SKM-1 treated with dmso at 0.1 percent for 144 hours (cell line): ENCODE results near the gene GOT2.
A peak's percentile ranks its signal among the peaks of the same experiment; 100 is the strongest.
"Not testable (repeated sequence)": the region's sequence is repeated elsewhere in the genome, so short reads cannot be mapped to it uniquely, and the experiment has no call there.

Experiments
- DNase-seq: peaks from one replicate; lab custom pipeline; 2025; ENCODE audit not compliant: unreplicated experiment; lab: John Stamatoyannopoulos, UW

Gene GOT2

GRCh38 chr16:58733671-58734458 is at the start of gene GOT2:
TSS of gene GOT2 (minus strand) at chr16:58734316. CDS start at chr16:58734228, 88 bp downstream.
- peak; percentile 80 for DNase-seq

- not testable (repeated sequence) for DNase-seq
These were observed 45.2 kb upstream of the GOT2 start for GRCh38 chr16:58779291-58779690.

DNA sequence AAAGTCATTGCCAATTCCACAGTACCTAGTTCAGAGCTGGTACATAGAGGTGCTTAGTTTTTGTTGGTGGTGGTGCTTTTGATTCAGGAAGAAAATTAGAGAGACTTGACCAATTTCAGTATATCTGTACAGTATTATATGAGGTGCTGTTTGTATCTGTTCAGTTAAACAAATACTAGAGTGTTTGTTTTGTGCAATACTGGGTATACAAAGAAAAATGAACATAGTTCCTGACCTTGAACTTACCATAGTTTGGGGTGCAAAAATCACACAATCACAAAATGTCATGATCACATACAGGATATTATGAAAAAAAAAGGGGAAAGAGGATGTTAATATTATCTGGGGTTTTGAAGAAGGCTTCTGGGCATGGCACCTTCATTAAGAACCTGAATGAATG is 39.8 kb upstream of the GOT2 start:
- no peak for DNase-seq

- no peak for DNase-seq
These were observed 34.0 kb upstream of the GOT2 start for GRCh38 chr16:58768145-58768544.

DNA sequence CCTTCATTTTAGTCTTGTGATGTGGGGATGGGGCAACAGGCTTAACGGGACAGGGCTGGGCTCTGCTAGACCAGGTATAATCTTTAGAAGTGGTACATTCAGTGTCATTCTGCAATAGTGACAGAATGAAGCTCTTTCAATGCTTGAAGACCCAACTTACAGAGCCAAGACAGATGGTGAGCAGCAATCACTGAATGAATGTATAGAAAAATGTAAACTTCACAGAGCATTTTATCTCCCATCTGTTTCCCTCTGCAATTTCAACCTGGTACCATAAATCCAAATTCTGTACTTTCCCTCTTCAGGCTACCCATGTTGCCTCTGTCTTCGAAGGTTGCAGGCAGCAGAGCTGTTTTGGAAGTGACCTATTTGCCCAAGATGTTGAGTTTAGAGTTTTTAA is 33.5 kb upstream of the GOT2 start:
- DNase-seq: no peak

- DNase-seq: no peak
These were observed 22.7 kb upstream of the GOT2 start for GRCh38 chr16:58756650-58757332.

GRCh38 chr16:58755989-58756649 is 22.0 kb upstream of the GOT2 start:
- DNase-seq: peak; percentile 90

- DNase-seq: no peak
These were observed 19.6 kb upstream of the GOT2 start for GRCh38 chr16:58753711-58754134.

DNA sequence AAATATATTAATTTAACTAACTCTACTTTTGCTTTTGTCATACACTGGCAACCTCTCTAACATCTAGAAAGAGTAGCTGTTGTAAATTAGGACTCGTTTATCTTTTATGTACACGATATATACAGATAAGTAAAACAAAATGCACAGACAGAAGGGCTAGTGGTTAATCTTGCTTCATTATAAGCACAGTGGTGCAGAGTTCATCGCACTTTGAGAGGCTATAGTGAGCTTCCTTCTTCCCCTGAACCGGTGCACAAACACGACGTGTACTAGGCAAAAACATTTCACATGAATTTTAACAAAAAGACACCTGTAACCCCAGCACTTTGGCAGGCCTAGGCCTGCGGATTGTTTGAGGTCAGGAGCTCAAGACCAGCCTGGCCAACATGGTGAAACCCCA is 10.4 kb upstream of the GOT2 start:
- DNase-seq: no peak

- DNase-seq: no peak
These were observed 7.9 kb upstream of the GOT2 start for GRCh38 chr16:58741976-58742375.

GRCh38 chr16:58741166-58741565 is 7.0 kb upstream of the GOT2 start:
- DNase-seq: no peak

DNA sequence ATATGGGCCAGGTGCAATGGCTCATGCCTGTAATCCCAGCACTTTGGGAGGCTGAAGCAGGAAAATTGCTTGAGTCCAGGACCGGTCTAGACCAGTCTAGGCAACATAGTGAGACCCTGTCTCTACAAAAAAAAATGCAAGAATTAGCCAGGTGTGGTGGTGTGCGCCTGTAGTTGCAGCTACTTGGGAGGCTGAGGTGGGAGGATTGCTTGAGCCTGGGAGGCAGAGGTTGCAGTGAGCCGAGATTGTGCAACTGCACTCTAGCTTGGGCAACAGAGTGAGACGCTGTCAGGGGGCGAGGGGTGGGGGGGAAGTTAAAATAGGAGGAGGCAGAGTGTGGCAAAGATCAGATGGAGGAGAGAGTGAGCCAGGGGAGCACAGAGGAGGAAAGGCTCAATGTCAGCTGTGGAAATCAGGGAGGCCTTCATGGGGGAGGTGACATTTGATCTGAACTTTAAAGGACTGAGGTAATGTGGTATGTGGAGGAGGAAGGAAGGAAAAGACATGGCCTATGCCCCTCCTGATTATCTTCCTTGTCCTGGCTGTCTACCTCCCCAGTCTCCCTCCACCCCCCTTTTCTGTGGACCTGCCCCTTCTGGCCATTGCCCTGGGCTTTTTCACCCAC is 4.7 kb upstream of the GOT2 start:
- no peak for DNase-seq

DNA sequence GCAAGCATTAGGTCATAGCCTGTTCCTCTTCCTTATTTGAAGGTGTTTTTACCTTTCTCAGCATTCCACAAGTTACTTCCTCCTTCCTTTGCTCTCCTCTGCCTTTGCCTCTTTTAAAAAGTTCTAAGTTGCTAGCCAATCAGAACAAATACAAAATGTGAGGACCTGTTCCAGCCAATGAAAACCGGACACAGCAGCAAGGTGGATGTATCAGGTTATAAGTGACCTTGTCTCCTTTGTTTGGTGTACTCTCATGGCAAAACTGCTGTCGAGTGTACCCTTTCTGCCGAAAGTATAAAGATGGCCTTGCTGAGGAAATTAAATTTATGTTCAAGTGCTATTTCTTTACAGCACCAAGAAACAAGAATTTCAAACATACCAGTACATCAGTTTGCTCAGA is 2.2 kb upstream of the GOT2 start:
- DNase-seq: not testable (repeated sequence)

DNA sequence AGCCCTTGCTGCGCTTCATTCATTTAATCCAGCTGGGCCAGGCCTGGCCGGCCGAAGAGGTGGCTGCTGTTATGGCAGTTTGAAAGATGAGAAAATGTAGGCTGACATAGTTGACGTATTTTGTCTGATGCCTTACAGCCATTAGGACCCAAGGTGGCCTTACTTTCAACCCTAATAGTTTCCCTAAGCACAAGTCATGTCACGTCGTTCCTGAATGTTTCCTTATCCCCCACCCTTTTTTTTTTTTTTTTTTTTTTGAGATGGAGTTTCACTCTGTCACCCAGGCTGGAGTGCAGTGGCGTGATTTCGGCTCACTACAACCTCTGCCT is 307 bp upstream of the GOT2 start:
- no peak for DNase-seq

DNA sequence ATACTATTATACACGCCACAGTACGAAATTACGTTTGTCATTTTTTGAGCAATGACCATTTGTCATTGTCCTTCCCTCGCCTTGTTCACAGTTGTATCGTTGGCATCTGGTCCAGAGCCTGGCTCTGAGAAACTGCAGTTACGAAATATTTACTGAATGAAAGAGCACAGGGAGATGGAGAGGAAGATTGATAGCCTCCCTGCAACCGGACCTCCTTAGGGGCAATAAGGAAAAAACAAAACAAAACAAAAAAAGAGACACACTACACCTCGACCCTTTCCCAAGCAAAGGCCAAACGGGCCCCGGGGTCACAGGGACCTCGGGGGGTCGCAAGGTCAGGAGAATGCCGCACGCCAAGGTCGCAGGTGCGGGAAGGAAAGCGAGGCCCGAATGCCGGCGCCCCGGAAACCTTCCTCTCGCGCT is 857 bp downstream of the GOT2 start:
- DNase-seq: peak; percentile 7

GRCh38 chr16:58732545-58733247 is 1.4 kb downstream of the GOT2 start:
- no peak for DNase-seq

DNA sequence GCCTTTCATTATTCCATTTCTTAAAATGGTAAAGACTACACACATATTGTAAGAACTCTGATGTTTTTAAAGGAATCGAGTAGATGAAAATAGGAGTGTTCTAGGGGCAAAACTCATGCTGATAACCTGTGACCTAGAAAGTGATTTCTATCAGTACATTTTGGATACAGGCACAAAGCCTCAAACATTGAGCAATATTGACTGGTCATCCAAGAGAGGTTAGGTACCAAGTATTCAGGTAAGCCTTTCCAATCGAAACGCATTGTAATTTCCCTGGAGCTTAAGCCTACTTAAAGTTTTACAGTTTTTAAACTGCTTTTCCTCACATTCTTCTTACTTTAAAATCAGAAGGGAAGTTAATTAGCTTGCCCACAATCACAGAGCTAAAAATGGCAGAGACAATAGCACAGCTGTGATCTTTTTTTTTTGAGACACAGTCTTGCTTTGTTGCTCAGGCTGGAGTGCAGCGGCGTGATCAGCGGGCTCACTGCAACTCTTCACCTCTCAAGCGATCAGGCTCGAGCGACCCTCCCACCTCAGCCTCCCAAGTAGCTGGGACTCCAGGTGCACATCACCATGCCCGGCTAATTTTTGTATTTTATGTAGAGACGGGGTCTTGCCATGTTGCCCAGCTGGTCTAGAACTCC is 3.3 kb downstream of the GOT2 start:
- no peak for DNase-seq

GRCh38 chr16:58727796-58728568 is 6.1 kb downstream of the GOT2 start:
- no peak for DNase-seq

GRCh38 chr16:58727028-58727781 is 6.9 kb downstream of the GOT2 start:
- no peak for DNase-seq
